ENCODE data around the gene SORCS1.

DNA sequence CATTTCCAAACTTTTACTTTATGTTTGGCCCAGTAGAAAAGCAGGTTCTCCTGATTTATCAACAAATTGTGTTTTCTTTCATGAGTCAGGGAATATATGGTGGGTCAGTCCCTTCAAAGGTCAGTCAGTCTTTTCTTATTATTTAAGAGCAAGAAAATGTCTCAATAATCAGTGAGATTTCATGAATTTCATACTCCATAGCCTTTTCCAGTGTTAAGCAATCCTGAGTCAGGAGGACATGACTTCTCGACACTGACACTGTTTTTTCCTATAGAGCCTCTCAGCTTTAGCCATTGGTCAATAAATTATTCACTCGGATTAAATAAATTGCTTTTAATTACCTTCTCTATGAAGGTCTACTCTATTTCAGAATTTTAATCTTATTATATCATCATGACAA is 334.5 kb downstream of the SORCS1 start:
- TF ChIP-seq, protein P1, sequence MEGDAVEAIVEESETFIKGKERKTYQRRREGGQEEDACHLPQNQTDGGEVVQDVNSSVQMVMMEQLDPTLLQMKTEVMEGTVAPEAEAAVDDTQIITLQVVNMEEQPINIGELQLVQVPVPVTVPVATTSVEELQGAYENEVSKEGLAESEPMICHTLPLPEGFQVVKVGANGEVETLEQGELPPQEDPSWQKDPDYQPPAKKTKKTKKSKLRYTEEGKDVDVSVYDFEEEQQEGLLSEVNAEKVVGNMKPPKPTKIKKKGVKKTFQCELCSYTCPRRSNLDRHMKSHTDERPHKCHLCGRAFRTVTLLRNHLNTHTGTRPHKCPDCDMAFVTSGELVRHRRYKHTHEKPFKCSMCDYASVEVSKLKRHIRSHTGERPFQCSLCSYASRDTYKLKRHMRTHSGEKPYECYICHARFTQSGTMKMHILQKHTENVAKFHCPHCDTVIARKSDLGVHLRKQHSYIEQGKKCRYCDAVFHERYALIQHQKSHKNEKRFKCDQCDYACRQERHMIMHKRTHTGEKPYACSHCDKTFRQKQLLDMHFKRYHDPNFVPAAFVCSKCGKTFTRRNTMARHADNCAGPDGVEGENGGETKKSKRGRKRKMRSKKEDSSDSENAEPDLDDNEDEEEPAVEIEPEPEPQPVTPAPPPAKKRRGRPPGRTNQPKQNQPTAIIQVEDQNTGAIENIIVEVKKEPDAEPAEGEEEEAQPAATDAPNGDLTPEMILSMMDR (IDR thresholded peaks at IDR 0.05; ENCODE audit: insufficient read depth, low read depth, low read length), result no peak
- no peak for TF ChIP-seq EZH2 (IDR thresholded peaks at IDR 0.05; ENCODE audit: insufficient read depth, low read length)
